ENCODE measurements around the gene HDAC11.

Gene HDAC11

DNA sequence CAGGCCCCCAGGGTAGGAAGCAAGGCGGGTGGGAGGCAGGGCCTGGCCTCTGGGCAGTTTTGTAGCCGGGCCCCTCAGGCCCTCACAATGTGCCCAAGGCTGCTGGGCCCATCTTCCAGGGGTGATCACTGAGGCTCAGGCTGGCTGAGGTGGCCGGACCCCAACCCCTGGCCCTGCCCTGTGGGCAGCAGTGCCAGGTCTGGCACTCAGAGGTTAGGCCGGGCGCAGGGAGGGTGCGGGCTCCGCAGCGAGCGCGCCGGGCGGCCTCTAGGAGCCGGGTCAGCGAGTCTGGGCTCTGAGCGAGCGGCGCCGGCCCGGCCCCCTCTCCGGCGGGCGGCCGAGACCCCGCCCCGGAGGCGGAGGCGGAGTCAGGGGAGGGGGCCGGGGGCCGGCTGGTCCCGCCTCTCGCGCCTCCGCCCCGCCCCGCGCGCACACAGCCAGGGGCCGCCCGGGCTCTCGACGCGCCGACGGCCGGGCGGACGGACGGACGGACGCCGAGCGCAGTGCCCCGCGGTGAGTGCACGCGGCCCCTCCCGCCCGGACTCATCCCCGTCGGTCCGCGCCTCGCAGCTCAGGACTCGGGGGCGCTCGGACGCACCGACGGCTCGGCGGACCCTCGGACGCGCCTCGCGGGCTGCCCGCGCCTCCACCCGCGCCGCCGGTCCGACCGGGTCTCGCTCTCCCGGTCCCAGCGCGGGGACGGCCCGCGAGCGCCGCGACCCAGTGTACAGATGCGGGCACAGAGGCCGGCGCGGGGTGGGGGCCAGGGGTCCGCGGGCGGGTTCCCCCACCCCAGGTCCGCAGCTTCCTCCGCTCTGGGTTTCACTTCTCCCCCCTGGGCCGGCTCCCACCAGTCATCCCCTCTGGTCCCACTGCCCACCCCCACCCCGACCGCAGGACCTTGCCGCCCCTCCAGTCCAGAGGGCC is 68.9 kb downstream of the HDAC11 start, which contains the start of gene FBLN2:
TSS of gene FBLN2 (plus strand) at position 430 of the 927 bp plus-strand sequence. CDS start 21,231 bp downstream, outside the sequence.
- H3K4me1 ChIP-seq: peaks cover 78% of the 10 kb centered on the region
- H3K27ac ChIP-seq: no peak within 1 kb of the TSS
- no peaks in the 10 kb centered on the region for H3K9me3 ChIP-seq
- peaks cover 20% of the 10 kb centered on the region for H3K27me3 ChIP-seq
- peak within 1 kb of the TSS; percentile 79 for H3K4me2 ChIP-seq
- peaks cover 24% of the 10 kb centered on the region; the same call in 1 of the 2 replicates for H4K20me1 ChIP-seq
- H3K4me3 ChIP-seq: peak within 1 kb of the TSS; percentile 54
- no peak within 1 kb of the TSS for H3K9ac ChIP-seq
- no peak for TF ChIP-seq Cebpa-rat (IDR thresholded peaks at IDR 0.05)
- H3K36me3 ChIP-seq: no peaks in the 10 kb centered on the region

DNA sequence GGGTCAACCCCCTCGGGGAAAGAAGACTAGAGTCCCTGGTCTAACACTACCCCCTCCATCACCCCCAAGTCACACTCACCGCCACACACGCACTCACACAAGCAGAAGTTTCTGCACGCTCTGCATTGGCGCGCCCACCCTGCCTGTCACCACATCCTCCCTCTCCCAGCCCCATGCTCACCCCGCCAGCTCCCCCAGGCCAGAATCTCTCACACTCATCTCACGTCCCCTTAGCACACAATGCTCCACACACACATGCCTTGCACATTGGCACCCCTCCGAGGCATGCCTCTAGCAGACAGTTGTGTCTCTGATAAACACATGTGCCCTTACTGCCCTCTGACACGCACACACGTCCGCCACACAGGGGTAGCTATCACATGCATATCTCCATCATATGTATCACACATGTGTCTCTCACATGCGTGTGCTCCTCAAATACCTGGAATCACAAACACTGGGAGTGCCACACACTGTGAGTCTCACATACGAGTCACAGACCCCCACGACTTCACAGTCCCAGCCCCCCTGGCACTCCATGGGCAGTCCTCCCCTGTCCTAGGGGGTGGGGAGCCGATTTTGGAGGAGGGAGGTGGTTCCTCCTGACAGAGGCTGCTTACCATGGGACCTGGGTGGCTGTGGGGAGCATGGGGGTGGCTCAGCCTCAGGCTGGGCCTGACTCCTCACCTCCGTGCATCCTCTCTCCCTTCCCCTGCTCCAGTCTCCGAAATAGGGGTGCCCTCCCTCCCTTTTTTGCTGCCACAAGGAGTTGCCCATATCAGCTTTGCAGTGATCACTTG is 69.7 kb downstream of the HDAC11 start:
- H3K9me3 ChIP-seq: no peaks in the 10 kb centered on the region
- no peak overlapping the region for H3K9ac ChIP-seq
- H3K4me2 ChIP-seq: peak overlapping the region; percentile 79
- H3K27ac ChIP-seq: no peak overlapping the region
- H4K20me1 ChIP-seq: peaks cover 20% of the 10 kb centered on the region; the same call in 1 of the 2 replicates
- no peak for TF ChIP-seq Cebpa-rat (IDR thresholded peaks at IDR 0.05)
- peaks cover 77% of the 10 kb centered on the region for H3K4me1 ChIP-seq
- no peaks in the 10 kb centered on the region for H3K36me3 ChIP-seq
- no peak overlapping the region for H3K4me3 ChIP-seq
- peaks cover 20% of the 10 kb centered on the region for H3K27me3 ChIP-seq

DNA sequence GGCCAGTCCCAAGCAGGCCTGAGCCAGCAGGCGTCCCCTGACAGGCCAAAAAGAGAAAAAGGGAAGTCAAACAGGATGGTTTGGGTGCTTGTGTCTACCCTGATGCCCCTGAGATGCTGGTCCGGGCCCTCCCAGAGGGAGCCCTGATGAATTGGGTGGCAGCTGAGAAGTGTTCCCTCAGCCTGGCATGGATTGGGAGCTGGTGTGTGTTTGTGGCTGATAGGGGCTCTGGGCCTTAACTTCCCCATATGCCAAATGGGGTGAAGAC is 70.3 kb downstream of the HDAC11 start:
- H3K27me3 ChIP-seq: peaks cover 20% of the 10 kb centered on the region
- TF ChIP-seq Cebpa-rat (IDR thresholded peaks at IDR 0.05): no peak
- H3K4me2 ChIP-seq: peak overlapping the region; percentile 79
- no peak overlapping the region for H3K27ac ChIP-seq
- no peak overlapping the region for H3K4me3 ChIP-seq
- no peaks in the 10 kb centered on the region for H3K9me3 ChIP-seq
- peaks cover 72% of the 10 kb centered on the region for H3K4me1 ChIP-seq
- H3K36me3 ChIP-seq: no peaks in the 10 kb centered on the region
- no peak overlapping the region for H3K9ac ChIP-seq
- H4K20me1 ChIP-seq: peaks cover 20% of the 10 kb centered on the region; the same call in 1 of the 2 replicates

DNA sequence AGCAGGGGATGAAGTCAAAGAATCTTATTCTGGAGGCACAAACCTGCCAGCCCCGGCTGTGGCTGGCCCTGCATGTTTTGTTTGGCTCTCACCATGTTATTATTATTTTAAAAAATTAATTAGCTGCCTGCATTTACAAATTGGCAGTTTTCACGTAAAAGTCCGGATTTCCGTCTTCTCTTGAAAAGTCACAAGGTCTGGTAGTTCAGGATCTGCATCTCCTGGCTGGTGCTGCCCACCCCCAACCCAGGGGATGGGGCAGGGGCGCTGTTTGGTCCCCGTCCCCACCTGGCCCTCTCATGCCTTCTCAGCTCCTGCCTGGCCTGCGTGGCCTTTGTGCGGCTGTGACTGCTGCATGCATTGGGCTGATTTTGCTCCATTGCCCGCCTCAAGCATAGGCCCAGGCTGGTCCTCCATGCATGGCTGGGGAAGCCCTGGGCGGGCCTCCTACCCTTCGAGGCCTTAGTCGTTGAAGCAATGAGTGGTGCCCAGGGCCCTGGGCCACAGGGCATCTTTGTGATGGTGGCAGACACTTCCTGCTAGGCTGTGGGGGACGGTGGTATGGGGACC is 70.8 kb downstream of the HDAC11 start:
- H3K4me2 ChIP-seq: peak overlapping the region; percentile 79
- peaks cover 70% of the 10 kb centered on the region for H3K4me1 ChIP-seq
- H3K36me3 ChIP-seq: no peaks in the 10 kb centered on the region
- no peak overlapping the region for H3K4me3 ChIP-seq
- H3K9ac ChIP-seq: no peak overlapping the region
- peak overlapping the region; percentile 7; the same call in 1 of the 2 replicates for H3K27ac ChIP-seq
- no peaks in the 10 kb centered on the region for H3K9me3 ChIP-seq
- peaks cover 20% of the 10 kb centered on the region for H3K27me3 ChIP-seq
- peaks cover 20% of the 10 kb centered on the region; the same call in 1 of the 2 replicates for H4K20me1 ChIP-seq
- TF ChIP-seq Cebpa-rat (IDR thresholded peaks at IDR 0.05): no peak

DNA sequence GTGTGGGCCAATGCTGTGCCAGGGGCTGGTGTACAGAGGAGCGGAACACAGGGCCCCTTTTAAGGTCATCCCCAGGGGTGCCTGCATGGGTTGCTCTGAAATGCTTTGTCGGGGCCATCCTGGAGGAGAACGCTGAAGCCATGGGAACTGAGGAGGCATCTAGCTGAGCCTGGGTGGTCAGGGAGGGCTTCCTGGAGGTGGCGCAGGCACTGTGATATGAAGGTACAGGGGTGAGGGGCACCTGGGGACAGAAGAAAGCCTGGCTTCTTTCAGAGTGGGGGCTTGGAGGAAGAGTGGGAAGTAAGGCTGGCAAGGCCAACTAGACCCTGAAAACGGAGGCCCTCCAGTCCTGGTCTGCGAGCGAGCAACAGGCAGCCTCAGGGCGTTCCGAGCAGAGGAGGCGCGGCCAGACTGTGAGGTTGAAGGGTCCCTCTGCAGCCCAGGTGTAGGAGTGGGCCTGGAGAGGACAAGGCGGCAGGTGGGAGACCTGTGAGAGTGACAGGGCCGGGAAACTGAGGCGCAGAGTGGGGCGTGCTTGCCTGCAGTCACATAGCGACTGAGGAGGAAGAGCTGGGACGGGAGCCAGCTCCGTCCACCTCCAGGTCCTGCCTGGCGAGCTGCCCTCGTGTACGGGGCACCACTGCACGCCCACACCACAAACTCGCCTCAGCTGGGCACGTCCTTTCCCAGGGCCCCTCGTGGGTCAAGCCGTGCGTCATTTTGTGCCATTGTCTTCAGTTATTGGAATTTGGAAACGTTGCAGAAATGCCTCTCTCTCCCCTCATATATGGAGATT is 72.9 kb downstream of the HDAC11 start:
- Histone ChIP-seq H3K27me3 (peaks cover 20% of the 10 kb centered on the region), H3K36me3 (no peaks in the 10 kb centered on the region), H3K9ac (no peak overlapping the region), H3K4me1 (peaks cover 82% of the 10 kb centered on the region), H3K4me2 (peak overlapping the region; percentile 43; the same call in 1 of the 2 replicates), H3K9me3 (no peaks in the 10 kb centered on the region), H4K20me1 (peaks cover 20% of the 10 kb centered on the region; the same call in 1 of the 2 replicates), H3K27ac (no peak overlapping the region), H3K4me3 (no peak overlapping the region)
- no peak for TF ChIP-seq Cebpa-rat (IDR thresholded peaks at IDR 0.05)

DNA sequence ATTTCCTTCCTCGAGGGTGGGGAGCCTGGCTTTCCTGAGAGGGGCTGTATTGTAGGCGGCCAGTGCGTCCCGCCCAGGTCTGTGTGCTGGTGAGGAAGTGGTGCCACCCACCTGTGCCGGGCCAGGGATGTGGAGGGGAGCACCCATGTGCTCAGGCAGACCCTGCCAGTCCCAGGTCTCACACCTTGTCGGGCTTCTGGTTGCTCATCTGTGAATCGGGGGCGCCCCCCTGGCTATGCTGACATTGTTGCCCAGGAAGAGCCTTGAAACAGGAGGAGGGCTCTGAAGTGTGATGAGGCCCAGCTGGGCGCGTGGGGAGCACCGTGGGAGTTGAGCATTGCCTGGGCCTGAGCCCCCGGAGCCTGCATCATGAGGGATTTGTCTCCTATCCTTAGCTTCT is 73.6 kb downstream of the HDAC11 start:
- TF ChIP-seq Cebpa-rat (IDR thresholded peaks at IDR 0.05): no peak
- Histone ChIP-seq H3K4me3 (no peak overlapping the region), H3K36me3 (no peaks in the 10 kb centered on the region), H3K4me1 (peaks cover 76% of the 10 kb centered on the region), H3K9me3 (no peaks in the 10 kb centered on the region), H4K20me1 (peaks cover 17% of the 10 kb centered on the region; the same call in 1 of the 2 replicates), H3K27ac (no peak overlapping the region), H3K9ac (no peak overlapping the region), H3K4me2 (peak overlapping the region; percentile 43), H3K27me3 (peaks cover 16% of the 10 kb centered on the region)

DNA sequence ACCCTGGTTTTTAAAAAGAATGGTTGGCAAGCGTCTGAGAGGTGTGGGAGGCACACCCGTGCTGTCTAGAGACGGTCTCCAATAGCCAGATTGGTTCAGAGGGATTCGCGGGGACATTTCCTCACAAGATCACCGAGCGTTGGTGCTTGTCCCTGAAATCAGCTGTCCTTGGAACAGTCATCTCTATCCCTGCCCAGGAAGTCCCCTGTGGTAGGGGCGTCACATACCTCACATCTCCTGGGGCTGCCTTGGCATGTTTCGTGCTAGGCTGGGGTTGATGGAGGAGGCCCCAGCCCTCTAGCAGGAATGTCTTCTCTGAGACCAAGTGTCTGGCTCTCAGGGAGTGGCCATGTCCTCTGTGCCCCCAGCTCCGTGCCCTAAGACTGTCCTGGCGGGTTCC is 75.6 kb downstream of the HDAC11 start:
- H4K20me1 ChIP-seq: peaks cover 5% of the 10 kb centered on the region; the same call in 1 of the 2 replicates
- H3K36me3 ChIP-seq: no peaks in the 10 kb centered on the region
- H3K27me3 ChIP-seq: no peaks in the 10 kb centered on the region
- H3K4me3 ChIP-seq: no peak overlapping the region
- no peak overlapping the region for H3K27ac ChIP-seq
- peaks cover 63% of the 10 kb centered on the region for H3K4me1 ChIP-seq
- TF ChIP-seq Cebpa-rat (IDR thresholded peaks at IDR 0.05): no peak
- peak overlapping the region; percentile 32 for H3K4me2 ChIP-seq
- H3K9ac ChIP-seq: no peak overlapping the region
- H3K9me3 ChIP-seq: no peaks in the 10 kb centered on the region
